Measurements from ENCODE around the gene HPF1. TPM values are rescaled to one million over a fixed set of nuclear protein-coding genes. Genes with fewer than 3 reads are reported as not detected.

The HPF1 gene
- 9.8 and 12.0 TPM in 2 replicates for total RNA-seq

DNA sequence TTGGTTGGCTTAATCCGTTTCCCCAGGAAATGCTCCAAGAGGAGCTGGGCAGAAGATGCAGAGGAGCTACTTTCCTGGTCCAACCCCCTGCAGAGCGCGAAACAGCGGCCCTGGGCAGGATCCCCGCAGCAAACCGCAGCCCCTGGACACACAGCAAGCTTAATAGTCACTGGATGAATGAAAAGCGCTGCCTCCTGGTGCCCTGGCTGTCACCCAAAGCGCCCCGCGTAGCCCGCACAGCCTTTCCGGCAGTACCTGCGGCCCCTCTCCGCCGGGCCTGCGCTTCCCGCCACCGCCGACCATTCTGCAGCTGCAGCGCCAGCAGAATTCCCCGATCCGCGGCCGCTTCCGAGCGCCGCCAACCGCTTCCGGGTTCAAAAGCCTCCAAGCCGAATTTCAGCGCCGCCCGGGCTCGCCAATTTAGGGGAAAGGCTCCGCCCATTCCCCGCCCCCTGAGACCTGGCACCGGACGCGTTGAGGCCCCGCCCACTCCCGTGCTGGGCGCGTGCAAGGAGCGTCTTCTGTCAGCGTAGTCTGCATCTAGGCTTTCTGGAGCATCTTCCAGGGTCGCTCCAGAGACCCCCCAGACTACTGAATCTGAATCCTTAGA, at the start of gene HPF1:
Gene HPF1, minus strand, starts transcription at position 370 of the 610 bp plus-strand sequence. Its CDS starts 67 bp downstream, at position 303.

Other genes with a start within 250 kb of the HPF1 start
- 15.1 and 15.4 TPM in 2 replicates for gene NEK1, start 145.4 kb downstream of the HPF1 start, total RNA-seq
- 55.0 and 64.1 TPM in 2 replicates for gene CLCN3, start 137.4 kb downstream of the HPF1 start, total RNA-seq

All from smooth muscle cell of the pulmonary artery (primary cell).